Measurements from ENCODE around the gene PTCSC3. TPM values are rescaled to one million over a fixed set of nuclear protein-coding genes. Genes with fewer than 3 reads are reported as not detected.

PTCSC3 gene
- total RNA-seq, 4 donors from 2014 or later, result not detected

- H3K27ac ChIP-seq, result no peak overlapping the region
- WGBS, 2 donors (ENCODE audit: low coverage in 1 of 2), result 71 to 93% methylated on average over 2 of the region's 2 CpGs
Observed at GRCh38 chr14:36134038-36134437, 42.5 kb downstream of the PTCSC3 start.

DNA sequence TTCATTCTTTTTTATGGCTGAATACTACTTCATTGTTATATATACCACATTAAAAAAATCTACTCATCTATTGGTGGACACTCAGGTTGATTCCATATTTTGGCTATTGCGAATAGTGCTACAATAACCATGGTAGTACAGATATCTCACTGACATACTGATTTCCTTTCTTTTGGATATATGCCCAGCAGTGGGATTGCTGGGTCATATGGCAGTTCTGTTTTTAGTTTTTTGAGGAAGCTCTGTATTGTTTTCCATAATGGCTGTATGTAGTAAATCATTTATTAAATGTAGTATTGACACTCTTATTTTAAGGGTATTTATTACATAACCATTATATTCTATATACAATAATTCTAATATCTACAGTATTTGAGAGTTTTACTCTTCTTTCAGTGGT lies 43.7 kb downstream of the PTCSC3 start:
- no peak for ATAC-seq
- H3K4me1 ChIP-seq, result no peaks in the 10 kb centered on the region
- H3K36me3 ChIP-seq, result no peaks in the 10 kb centered on the region
- 52 to 100% methylated on average over 1 of the region's 1 CpG for WGBS, 2 donors (ENCODE audit: low coverage in 1 of 2)
- TF ChIP-seq POLR2AphosphoS5 (IDR thresholded peaks at IDR 0.05) (no peak), POLR2A (IDR thresholded peaks at IDR 0.05) (no peak), CTCF (IDR thresholded peaks at IDR 0.05) (no peak), EP300 (IDR thresholded peaks at IDR 0.05) (no peak)
- no peak overlapping the region for H3K27ac ChIP-seq
- no peaks in the 10 kb centered on the region for H3K27me3 ChIP-seq
- H3K9me3 ChIP-seq, result no peaks in the 10 kb centered on the region
- H3K4me3 ChIP-seq, result no peak overlapping the region

More at GRCh38 chr14:36134038-36134437, 42.5 kb downstream of the PTCSC3 start:
- no peak for TF ChIP-seq POLR2A (IDR thresholded peaks at IDR 0.05)
- no peak for TF ChIP-seq CTCF (IDR thresholded peaks at IDR 0.05)
- TF ChIP-seq EP300 (IDR thresholded peaks at IDR 0.05), result no peak
- TF ChIP-seq POLR2AphosphoS5 (IDR thresholded peaks at IDR 0.05), result no peak
- H3K9me3 ChIP-seq, result no peaks in the 10 kb centered on the region
- no peak overlapping the region for H3K4me3 ChIP-seq
- H3K36me3 ChIP-seq, result no peaks in the 10 kb centered on the region
- no peaks in the 10 kb centered on the region for H3K4me1 ChIP-seq
- no peaks in the 10 kb centered on the region for H3K27me3 ChIP-seq
- ATAC-seq, result no peak

DNA sequence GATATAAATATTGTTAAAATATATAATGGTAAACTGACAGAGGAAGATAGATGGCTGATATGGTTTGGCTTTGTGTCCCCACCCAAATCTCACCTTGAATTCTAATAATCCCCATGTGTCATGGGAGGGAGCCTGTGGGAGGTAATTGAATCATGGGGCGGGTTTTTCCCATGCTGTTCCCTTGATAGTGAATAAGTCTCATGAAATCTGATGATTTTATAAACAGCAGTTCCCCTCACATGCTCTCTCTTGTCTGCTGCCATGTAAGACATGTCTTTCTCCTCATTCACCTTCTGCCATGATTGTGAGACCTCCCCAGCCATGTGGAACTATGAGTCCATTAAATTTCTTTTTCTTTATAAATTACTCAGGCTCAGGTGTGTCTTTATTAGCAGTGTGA lies 46.3 kb downstream of the PTCSC3 start:
- 43 to 60% methylated on average over 1 of the region's 1 CpG for WGBS, 2 donors (ENCODE audit: low coverage in 1 of 2)
- Histone ChIP-seq H3K4me3 (no peak overlapping the region), H3K27me3 (no peaks in the 10 kb centered on the region), H3K36me3 (no peaks in the 10 kb centered on the region), H3K9me3 (no peaks in the 10 kb centered on the region), H3K4me1 (no peaks in the 10 kb centered on the region), H3K27ac (no peak overlapping the region)
- ATAC-seq, result no peak
- TF ChIP-seq POLR2AphosphoS5 (IDR thresholded peaks at IDR 0.05), result no peak
- TF ChIP-seq EP300 (IDR thresholded peaks at IDR 0.05), result no peak

GRCh38 chr14:36129181-36129580 lies 47.3 kb downstream of the PTCSC3 start:
- no peak overlapping the region for H3K4me3 ChIP-seq
- no peaks in the 10 kb centered on the region for H3K9me3 ChIP-seq
- no peaks in the 10 kb centered on the region for H3K27me3 ChIP-seq
- H3K4me1 ChIP-seq, result no peaks in the 10 kb centered on the region
- TF ChIP-seq POLR2AphosphoS5 (IDR thresholded peaks at IDR 0.05), result no peak
- TF ChIP-seq EP300 (IDR thresholded peaks at IDR 0.05), result no peak
- TF ChIP-seq CTCF (IDR thresholded peaks at IDR 0.05), result no peak
- no peak for TF ChIP-seq POLR2A (IDR thresholded peaks at IDR 0.05)
- no peaks in the 10 kb centered on the region for H3K36me3 ChIP-seq
- ATAC-seq, result no peak
- whole genome bisulfite sequencing, 2 donors (ENCODE audit: low coverage in 1 of 2), result 35 to 40% methylated on average over 2 of the region's 2 CpGs
- H3K27ac ChIP-seq, result no peak overlapping the region

DNA sequence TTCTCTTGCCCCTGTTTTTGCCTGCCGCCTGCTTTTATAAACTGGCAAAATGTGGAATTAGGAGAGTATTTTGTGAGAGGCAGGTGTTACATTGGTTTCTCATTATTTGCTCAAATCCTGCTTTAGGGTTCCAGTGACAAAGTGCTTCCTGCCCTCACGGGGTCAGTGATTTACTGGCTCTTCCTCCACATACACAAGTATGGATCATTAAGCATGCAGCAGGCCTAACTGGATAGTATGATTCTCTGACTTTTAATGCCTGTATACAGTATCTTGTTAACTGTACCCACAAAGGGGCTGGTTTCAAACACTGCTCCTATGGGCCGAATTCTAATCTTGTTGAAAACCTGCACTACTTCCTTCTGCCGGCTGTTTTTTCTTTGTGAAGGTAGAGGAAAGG lies 63.2 kb downstream of the PTCSC3 start:
- TF ChIP-seq EP300 (IDR thresholded peaks at IDR 0.05) (no peak), POLR2AphosphoS5 (IDR thresholded peaks at IDR 0.05) (no peak), CTCF (IDR thresholded peaks at IDR 0.05) (no peak), POLR2A (IDR thresholded peaks at IDR 0.05) (no peak)
- Histone ChIP-seq H3K27me3 (no peaks in the 10 kb centered on the region), H3K4me1 (no peaks in the 10 kb centered on the region), H3K27ac (no peak overlapping the region), H3K9me3 (no peaks in the 10 kb centered on the region), H3K36me3 (no peaks in the 10 kb centered on the region), H3K4me3 (no peak overlapping the region)
- ATAC-seq, result no peak
- WGBS, 2 donors (ENCODE audit: low coverage in 1 of 2), result 64 to 72% methylated on average over 4 of the region's 4 CpGs

Measured in gastroesophageal sphincter (tissue), 4 donors.